OCI-LY1 (cell line): ENCODE data around the gene POLE.

Experiments
- EZH2 ChIP-seq: fragments of 200-600 bp; sonication (generic), shearing (Covaris generic); IDR thresholded peaks from 2 replicates; pipeline ENCODE4 v1.8.0; 2017; ENCODE audit warnings: borderline replicate concordance, mixed run types, mild to moderate bottlenecking, antibody characterized with exemption, low read length, moderate library complexity, mixed read lengths
- TF ChIP-seq, protein P1 (sequence below): fragments of 200-600 bp; sonication (generic), shearing (Covaris generic); IDR thresholded peaks from 2 replicates; pipeline ENCODE4 v1.5.1; 2017; ENCODE audit warnings: mild to moderate bottlenecking, antibody characterized with exemption, low read length, moderate library complexity, mixed read lengths

DNA sequence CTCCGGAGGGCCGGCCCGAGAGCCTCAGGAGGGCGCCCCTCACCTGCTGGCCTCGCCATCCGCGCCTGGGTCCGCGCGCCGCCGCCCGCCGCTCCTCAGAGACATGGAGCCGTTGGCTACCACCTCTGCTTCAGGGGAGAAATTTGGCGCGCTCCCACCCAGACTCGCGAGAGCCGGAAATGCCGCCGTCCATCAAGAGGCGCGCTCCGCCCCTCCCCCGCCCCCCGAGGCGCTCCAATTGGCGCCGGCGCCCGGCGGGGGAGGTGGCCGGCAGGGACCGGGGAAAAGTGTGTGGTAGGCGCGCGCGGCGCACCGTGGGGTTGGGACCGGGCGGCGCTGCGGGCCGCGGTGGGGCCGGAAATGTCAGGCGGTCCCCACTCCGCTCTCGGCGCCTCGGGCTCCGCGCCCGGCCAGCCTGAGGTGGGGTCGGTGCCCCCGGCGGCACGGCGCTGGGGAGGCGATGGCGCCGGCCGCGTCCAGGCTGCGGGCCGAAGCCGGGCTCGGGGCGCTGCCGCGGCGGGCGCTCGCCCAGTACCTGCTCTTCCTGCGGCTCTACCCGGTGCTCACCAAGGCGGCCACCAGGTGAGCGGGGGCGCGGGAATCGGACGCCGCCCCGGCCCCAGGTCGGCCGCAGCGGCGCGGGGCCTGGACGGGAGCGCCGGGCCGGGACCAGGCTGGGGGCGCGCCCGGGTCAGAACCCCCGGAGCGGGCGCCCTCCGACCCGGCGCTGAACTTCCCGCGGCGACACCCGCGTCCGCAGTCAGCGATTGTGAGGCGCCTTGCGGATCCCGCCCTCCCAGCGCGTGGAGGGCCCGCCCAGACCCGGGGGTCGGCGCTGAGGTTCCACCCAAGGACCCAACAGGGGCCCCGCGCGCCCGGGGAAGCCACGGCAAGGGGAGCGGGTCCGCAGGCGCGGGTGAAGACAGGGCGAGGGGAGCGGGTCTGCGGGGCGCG, at the start of gene POLE, which contains the start of gene PXMP2:
- TF ChIP-seq, protein P1, sequence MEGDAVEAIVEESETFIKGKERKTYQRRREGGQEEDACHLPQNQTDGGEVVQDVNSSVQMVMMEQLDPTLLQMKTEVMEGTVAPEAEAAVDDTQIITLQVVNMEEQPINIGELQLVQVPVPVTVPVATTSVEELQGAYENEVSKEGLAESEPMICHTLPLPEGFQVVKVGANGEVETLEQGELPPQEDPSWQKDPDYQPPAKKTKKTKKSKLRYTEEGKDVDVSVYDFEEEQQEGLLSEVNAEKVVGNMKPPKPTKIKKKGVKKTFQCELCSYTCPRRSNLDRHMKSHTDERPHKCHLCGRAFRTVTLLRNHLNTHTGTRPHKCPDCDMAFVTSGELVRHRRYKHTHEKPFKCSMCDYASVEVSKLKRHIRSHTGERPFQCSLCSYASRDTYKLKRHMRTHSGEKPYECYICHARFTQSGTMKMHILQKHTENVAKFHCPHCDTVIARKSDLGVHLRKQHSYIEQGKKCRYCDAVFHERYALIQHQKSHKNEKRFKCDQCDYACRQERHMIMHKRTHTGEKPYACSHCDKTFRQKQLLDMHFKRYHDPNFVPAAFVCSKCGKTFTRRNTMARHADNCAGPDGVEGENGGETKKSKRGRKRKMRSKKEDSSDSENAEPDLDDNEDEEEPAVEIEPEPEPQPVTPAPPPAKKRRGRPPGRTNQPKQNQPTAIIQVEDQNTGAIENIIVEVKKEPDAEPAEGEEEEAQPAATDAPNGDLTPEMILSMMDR: 0 out of 2 replicates have a peak, but pooled peaks have one; percentile 10
- no peak for TF ChIP-seq EZH2
